ENCODE results near the gene MPPED2. TPM values are rescaled to one million over a fixed set of nuclear protein-coding genes. Genes with fewer than 3 reads are reported as not detected.

Gene MPPED2
- total RNA-seq, 2 donors from 2014 or later: 1.6 to 3.1 TPM

DNA sequence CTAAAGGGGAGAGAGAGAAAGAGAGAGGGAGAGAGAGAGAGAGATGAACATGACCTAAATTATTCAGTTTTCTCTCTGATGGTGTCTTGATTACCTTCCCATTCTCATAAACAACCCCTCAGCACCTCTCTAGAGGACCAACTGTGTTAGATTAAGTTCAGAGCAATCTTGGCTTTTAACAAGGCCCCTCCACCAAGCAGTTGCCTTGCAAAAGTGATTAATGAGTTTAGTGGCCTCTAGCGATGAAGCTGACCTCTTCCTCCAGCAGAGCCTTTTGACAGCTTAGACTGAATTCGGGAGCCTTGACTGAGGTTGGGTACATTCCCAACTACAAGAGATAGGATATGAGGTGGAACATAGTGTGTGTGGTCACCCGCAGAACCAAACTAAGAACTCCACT is 197.2 kb downstream of the MPPED2 start:
- Histone ChIP-seq H3K36me3 (replicated peaks in 1 of 2; ENCODE audit: insufficient read depth in 1 of 2, low read depth in 2 of 2) (no peaks in the 10 kb centered on the region), H3K9me3 (no peaks in the 10 kb centered on the region), H3K4me1 (peaks cover 6% of the 10 kb centered on the region), H3K27ac (no peak overlapping the region), H3K27me3 (no peaks in the 10 kb centered on the region), H3K4me3 (no peak overlapping the region)
- DNase-seq (no peak), ATAC-seq (no peak)
- intact Hi-C loops (cut with DNase I): no loop called here
- 48 to 54% methylated on average over 3 of the region's 3 CpGs for WGBS, 2 donors
- TF ChIP-seq, protein P1, sequence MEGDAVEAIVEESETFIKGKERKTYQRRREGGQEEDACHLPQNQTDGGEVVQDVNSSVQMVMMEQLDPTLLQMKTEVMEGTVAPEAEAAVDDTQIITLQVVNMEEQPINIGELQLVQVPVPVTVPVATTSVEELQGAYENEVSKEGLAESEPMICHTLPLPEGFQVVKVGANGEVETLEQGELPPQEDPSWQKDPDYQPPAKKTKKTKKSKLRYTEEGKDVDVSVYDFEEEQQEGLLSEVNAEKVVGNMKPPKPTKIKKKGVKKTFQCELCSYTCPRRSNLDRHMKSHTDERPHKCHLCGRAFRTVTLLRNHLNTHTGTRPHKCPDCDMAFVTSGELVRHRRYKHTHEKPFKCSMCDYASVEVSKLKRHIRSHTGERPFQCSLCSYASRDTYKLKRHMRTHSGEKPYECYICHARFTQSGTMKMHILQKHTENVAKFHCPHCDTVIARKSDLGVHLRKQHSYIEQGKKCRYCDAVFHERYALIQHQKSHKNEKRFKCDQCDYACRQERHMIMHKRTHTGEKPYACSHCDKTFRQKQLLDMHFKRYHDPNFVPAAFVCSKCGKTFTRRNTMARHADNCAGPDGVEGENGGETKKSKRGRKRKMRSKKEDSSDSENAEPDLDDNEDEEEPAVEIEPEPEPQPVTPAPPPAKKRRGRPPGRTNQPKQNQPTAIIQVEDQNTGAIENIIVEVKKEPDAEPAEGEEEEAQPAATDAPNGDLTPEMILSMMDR (IDR thresholded peaks at IDR 0.05): no peak
- TF ChIP-seq POLR2A (IDR thresholded peaks at IDR 0.05): no peak

DNA sequence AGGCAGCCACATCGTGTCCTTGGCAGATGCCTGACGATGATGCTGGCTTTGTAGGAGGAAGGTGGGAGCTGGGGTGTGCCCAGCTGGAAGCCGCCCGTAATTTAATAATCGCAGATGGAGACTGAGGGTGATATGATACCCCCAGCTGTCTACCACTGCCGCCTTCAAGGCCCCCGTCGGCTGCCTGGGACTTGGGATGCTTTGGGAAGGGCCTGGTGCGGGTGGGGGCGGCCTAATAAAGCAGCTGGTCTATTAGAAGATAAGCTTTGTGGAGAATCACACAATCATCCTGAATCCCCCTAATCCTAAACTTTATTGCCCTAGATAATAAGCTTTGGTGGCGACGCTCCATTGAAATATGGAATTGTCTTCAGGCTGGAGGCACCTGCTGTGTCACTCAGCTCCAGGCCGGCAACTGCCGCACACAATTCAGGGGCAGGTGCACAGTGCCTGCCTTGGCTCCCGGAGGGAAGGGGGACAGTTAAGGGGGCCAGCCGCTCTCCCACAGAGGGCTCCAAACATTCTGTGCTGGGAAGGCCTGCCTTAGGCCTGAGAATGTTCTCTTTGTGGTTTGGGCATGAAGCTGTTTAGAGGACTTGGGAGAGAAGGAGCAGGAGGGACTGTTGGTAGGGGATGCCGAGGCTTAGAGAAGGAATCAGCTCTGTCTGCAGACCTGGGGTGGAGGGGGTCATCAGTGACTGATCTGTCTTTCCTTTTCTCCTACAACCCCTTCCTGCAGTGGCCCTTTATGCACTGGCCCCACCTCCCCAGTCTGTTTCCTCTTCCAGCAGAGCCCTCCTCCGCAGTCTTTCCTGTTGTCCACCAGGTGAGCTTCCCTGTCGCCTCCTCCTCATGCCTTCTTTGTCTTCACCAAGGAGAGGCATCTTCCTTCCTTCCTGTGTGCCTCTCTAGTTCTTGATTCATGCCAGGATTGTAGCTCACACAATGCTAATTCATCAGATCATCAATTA is 198.0 kb downstream of the MPPED2 start:
- DNase-seq (no peak), ATAC-seq (no peak)
- Histone ChIP-seq H3K4me1 (peaks cover 6% of the 10 kb centered on the region), H3K36me3 (replicated peaks in 1 of 2; ENCODE audit: insufficient read depth in 1 of 2, low read depth in 2 of 2) (no peaks in the 10 kb centered on the region), H3K4me3 (no peak overlapping the region), H3K27me3 (no peaks in the 10 kb centered on the region), H3K9me3 (no peaks in the 10 kb centered on the region), H3K27ac (no peak overlapping the region)
- TF ChIP-seq POLR2A (IDR thresholded peaks at IDR 0.05): no peak
- TF ChIP-seq, protein P1 (IDR thresholded peaks at IDR 0.05): no peak
- intact Hi-C loops (cut with DNase I): no loop called here
- WGBS, 2 donors: 82 to 86% methylated on average over 17 to 19 of the region's 19 CpGs

DNA sequence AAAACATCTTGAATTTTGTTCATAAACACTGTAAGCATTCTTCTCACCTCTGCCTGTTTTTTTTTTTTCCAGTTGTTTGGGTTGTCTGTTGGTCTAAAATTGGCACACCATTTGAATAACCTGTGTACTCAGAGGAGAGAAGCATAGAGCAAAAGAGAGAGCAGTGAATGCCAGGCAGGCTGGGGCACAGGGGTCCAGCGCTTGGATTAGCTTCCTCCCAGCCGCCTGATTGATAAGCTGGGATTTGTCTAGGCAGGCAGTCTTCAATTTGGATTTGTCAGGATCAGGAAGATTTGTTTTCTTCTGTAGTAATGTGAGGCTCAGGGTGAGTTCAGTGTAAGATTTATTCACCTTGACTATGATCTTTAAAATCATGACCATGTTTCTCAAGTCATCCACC is 204.3 kb downstream of the MPPED2 start:
- TF ChIP-seq POLR2A (IDR thresholded peaks at IDR 0.05): no peak
- TF ChIP-seq, protein P1 (IDR thresholded peaks at IDR 0.05): no peak
- H3K4me1 ChIP-seq: no peaks in the 10 kb centered on the region
- H3K27ac ChIP-seq: no peak overlapping the region
- WGBS, 2 donors: 54 to 59% methylated on average over 2 of the region's 2 CpGs
- ATAC-seq: no peak
- no peak for DNase-seq
- H3K4me3 ChIP-seq: no peak overlapping the region
- no peaks in the 10 kb centered on the region for H3K9me3 ChIP-seq
- no peaks in the 10 kb centered on the region for H3K36me3 ChIP-seq (replicated peaks in 1 of 2; ENCODE audit: insufficient read depth in 1 of 2, low read depth in 2 of 2)
- intact Hi-C loops (cut with DNase I): no loop called here
- no peaks in the 10 kb centered on the region for H3K27me3 ChIP-seq

DNA sequence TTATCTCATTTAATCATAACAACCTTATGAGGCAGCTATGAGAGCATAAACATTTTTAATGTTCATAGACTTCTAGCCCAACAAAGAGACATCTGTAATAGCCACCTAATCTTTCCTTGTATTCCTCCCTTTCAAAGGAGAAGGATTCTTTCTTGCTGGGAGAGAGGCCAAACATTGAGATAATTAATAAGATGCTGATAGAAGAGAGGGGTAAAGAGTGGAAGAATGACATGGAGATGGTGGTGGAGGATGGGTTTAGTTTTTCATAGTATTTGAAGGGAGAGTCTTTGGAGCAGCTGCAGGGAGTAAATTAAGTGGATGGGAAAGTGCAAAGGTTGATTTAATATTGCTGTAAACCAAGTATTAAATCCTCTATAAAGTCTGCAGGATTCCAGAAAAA is 205.3 kb downstream of the MPPED2 start:
- DNase-seq: no peak
- Histone ChIP-seq H3K27me3 (no peaks in the 10 kb centered on the region), H3K4me3 (no peak overlapping the region), H3K27ac (no peak overlapping the region), H3K36me3 (replicated peaks in 1 of 2; ENCODE audit: insufficient read depth in 1 of 2, low read depth in 2 of 2) (no peaks in the 10 kb centered on the region), H3K9me3 (no peaks in the 10 kb centered on the region), H3K4me1 (no peaks in the 10 kb centered on the region)
- intact Hi-C loops (cut with DNase I): no loop called here
- no peak for ATAC-seq
- TF ChIP-seq, protein P1 (IDR thresholded peaks at IDR 0.05): no peak
- no peak for TF ChIP-seq POLR2A (IDR thresholded peaks at IDR 0.05)

DNA sequence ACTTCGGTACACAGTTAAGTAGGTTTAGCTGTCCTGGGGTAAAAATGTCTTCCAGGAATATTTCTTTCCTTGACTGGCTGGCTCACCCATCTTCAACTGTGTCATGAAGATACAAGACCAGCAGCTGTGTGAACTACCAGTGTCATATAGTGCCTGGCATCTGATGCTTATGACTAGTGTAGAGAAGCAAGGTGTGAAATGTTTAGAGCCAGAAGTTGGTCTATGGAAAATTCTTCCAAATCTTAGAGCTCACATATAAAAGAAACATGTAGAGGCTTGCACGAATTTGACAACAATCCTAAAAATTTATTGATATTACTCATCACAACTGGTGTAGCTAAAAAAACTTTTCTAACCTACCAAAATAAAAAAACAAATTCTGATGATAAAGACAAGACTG is 208.8 kb downstream of the MPPED2 start:
- TF ChIP-seq, protein P1 (IDR thresholded peaks at IDR 0.05): no peak
- TF ChIP-seq POLR2A (IDR thresholded peaks at IDR 0.05): no peak
- DNase-seq (no peak), ATAC-seq (no peak)
- H3K4me1 ChIP-seq: no peaks in the 10 kb centered on the region
- 70 to 71% methylated on average over 2 of the region's 2 CpGs for WGBS, 2 donors
- intact Hi-C loops (cut with DNase I): no loop called here
- H3K27ac ChIP-seq: no peak overlapping the region
- H3K9me3 ChIP-seq: no peaks in the 10 kb centered on the region
- no peak overlapping the region for H3K4me3 ChIP-seq
- H3K27me3 ChIP-seq: no peaks in the 10 kb centered on the region
- H3K36me3 ChIP-seq (replicated peaks in 1 of 2; ENCODE audit: insufficient read depth in 1 of 2, low read depth in 2 of 2): no peaks in the 10 kb centered on the region
